GM12878 (cell line): ENCODE data around the gene KCNMB3.
"Not testable (repeated sequence)": the region's sequence is repeated elsewhere in the genome, so short reads cannot be mapped to it uniquely, and the experiment has no call there.

Source experiments
- NR2F1 ChIP-seq: fragments of 450-650 bp; conservative IDR thresholded peaks from 2 replicates; pipeline ENCODE4 v1.6.1; 2017; ENCODE audit warnings: mild to moderate bottlenecking
- TF ChIP-seq, protein P1 (sequence below), 3 experiments: IDR thresholded peaks in 2 of 3; conservative IDR thresholded peaks in 1 of 3; 2 replicates each; pipeline ENCODE4 v1.5.1; 2011; ENCODE audit warnings: low read depth in 3 of 3, low read length in 3 of 3, mild to moderate bottlenecking in 3 of 3, control low read depth in 2 of 3, moderate library complexity in 2 of 3, inconsistent platforms in 1 of 3, mixed read lengths in 1 of 3; ENCODE audit not compliant: control insufficient read depth in 2 of 3, insufficient read depth in 1 of 3; ENCODE audit errors: extremely low read depth in 1 of 3

DNA sequence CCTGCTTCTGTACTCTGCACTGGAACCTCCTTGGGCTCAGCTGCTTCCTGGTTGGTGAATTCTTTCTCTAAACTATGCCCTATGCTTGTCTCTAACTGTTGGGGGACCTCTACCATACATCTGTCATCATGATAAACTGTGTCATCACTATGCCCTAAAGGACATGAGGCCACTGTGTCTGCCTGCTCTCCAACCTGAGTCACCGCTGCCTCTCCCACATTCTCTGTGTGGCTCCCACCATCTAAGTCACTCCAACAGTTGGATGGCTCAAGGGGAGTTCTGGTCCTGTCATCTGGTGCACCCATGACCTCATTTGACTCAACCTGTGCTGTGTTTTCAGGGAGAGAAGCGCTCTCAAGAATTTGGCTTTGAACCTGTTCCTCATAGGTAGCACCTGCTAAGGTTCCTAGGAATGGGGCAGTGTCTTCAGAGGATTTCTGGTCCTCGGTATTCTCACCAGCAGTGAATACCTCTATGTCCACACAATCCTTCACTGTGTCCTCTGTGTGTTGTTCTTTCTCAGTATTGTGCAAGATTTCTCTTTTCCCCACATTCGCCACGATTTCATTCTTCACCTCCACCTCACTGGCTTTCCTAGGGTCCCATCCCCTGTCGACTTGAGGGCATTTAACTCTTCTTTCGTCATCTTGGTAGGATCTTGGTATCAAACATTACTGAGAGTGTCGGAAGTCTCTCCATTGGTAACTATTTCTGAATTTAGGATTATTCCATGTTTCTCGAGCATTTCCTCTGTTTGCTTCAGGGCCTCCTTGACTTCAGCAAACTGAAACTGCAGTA, 9.2 kb upstream of the KCNMB3 start:
- TF ChIP-seq, protein P1, sequence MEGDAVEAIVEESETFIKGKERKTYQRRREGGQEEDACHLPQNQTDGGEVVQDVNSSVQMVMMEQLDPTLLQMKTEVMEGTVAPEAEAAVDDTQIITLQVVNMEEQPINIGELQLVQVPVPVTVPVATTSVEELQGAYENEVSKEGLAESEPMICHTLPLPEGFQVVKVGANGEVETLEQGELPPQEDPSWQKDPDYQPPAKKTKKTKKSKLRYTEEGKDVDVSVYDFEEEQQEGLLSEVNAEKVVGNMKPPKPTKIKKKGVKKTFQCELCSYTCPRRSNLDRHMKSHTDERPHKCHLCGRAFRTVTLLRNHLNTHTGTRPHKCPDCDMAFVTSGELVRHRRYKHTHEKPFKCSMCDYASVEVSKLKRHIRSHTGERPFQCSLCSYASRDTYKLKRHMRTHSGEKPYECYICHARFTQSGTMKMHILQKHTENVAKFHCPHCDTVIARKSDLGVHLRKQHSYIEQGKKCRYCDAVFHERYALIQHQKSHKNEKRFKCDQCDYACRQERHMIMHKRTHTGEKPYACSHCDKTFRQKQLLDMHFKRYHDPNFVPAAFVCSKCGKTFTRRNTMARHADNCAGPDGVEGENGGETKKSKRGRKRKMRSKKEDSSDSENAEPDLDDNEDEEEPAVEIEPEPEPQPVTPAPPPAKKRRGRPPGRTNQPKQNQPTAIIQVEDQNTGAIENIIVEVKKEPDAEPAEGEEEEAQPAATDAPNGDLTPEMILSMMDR (IDR thresholded peaks at IDR 0.05 in 2 of 3, conservative IDR thresholded peaks at IDR 0.05 in 1 of 3; ENCODE audit: control insufficient read depth in 2 of 3, extremely low read depth in 1 of 3, insufficient read depth in 1 of 3, low read depth in 3 of 3, low read length in 3 of 3), result not testable (repeated sequence)
- not testable (repeated sequence) for TF ChIP-seq NR2F1
